Colon (tissue), 2 donors: ENCODE data around the gene PIGBOS1.
"Not testable (repeated sequence)": the region's sequence is repeated elsewhere in the genome, so short reads cannot be mapped to it uniquely, and the experiment has no call there.

Source experiments
- FAIRE-seq: peaks from 2 replicates; lab custom pipeline; 2012; peaks lifted over from hg19 to GRCh38; lab: Jason Lieb, UNC
- donor health status: control.
- donor health status: control.

Gene PIGBOS1, protein sequence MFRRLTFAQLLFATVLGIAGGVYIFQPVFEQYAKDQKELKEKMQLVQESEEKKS

DNA sequence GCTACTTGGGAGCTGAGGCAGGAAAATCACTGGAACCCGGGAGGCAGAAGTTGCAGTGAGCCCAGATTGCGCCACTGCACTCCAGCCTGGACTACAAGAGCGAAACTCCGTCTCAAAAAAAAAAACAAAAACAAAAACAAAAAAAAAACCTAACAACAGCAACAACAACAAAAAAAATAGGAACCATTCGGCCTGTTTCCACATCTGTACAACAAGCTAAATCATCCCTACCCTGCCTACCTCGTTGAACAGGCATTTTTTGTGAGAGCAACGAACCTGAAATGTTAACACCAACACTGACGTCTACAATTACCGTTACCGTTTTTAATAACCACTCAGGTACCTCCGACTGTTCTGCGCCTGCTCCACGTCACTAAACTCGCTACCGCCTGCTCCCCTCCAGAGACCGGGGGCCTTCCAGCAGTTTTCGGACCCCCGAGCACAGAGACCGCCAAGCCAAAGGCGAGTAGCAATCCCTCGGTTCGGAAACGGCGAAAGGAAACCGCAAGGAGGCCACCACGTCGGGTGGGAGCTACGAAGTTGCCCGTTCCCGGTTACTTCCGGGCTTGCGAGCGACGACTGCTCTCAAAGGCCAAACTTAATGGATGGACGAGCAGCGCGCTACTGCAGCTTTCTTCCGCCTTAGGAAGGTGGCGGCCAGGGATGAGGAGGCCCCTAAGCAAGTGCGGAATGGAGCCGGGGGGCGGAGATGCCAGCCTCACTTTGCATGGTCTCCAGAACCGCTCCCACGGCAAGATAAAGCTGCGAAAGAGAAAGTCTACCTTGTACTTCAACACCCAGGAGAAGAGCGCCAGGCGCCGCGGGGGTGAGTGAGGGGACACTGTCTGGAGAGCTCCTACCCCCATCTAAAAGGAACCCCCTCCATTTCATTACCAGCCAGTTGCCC, at the start of gene PIGBOS1, which contains the start of gene PIGB:
TSS of gene PIGBOS1 (minus strand) at position 536 of the 907 bp plus-strand sequence. CDS start 1,331 bp downstream, outside the sequence.
TSS of gene PIGB (plus strand) at position 635 of the 907 bp plus-strand sequence. CDS start at position 664, 29 bp downstream.
- no peak for FAIRE-seq

- FAIRE-seq = no peak
These were observed 48.1 kb upstream of the PIGBOS1 start for GRCh38 chr15:55366981-55367380.

DNA sequence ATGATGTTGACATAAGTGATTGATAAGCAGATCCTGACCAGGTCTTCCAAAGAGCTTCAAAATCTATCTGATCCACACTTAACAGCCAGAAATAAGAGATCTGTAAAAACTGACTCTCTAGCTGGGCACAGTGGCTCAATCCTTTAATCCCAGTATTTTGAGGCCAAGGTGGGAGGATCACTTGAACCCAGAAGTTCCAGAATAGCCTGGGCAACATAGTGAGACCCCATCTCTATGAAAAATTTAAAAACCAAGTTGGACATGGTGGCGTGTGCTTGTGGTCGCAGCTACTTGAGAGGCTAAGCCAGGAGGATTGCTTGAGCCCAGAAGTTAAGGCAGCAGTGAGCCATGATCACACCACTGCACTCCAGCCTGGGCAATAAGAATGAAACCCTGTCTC, 43.7 kb upstream of the PIGBOS1 start:
- FAIRE-seq = no peak

- no peak for FAIRE-seq
These were observed 42.1 kb upstream of the PIGBOS1 start for GRCh38 chr15:55361048-55361447.

- FAIRE-seq = no peak
These were observed 41.3 kb upstream of the PIGBOS1 start for GRCh38 chr15:55360256-55360655.

- FAIRE-seq = no peak
These were observed 39.5 kb upstream of the PIGBOS1 start for GRCh38 chr15:55358471-55358870.

DNA sequence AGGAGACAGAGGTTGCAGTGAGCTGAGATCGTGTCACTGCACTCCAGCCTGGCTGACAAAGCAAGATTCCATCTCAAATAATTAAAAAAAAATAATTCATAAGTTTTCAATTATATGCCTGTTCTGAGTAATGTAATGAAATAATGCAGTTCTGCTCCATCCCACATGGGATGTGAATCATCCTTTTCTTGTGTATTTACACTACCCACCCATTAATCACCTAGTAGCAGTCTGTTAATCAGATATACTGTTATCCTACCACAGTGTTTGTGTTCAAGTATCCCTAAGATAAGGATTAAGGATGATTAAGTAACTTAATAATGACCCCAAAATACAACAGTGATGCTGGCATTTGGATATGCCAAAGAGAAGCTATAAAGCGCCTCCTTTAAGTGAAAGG, 38.9 kb upstream of the PIGBOS1 start:
- no peak for FAIRE-seq

- FAIRE-seq = no peak
These were observed 38.2 kb upstream of the PIGBOS1 start for GRCh38 chr15:55356985-55357585.

- no peak for FAIRE-seq
These were observed 34.1 kb upstream of the PIGBOS1 start for GRCh38 chr15:55353025-55353424.

DNA sequence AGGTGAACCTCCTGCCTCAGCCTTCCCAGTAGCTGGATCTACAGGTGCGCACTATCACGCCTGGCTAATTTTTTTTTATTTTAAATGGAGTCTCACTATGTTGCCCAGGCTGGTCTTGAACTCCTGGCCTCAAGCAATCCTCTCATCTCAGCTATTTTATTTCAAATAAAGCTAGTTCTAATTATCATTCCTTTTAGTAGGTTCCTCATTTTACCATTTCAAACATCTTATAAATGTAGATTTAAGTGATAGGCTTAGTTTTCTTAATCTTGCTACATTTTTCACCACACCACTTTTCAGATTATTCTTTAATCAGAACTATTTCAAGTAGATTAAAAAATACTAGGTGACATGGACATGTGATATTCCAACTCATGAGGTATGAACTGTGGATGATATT, 30.4 kb upstream of the PIGBOS1 start:
- no peak for FAIRE-seq

DNA sequence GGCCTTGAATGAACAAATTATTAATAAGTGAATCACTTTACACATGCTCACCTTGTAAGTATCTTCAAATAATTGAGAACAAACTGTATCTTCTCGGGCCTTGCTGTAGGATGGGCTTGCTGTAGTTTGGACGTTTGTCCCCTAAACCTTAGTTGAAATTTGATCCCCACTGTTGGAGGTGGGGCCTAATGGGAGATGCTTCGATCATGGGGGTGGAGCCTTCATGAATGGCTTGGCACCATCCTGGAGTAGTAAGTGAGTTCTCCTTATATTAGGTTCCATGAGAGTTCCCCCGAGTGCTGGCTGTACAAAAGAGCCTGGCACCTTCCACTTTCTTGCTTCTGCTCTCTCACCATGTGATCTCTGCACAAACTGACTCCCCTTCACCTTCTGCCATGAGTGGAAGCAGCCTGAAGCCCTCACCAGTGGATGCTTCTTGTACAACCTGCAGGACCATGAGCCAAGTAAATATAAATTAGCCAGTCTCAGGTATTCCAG, 29.4 kb upstream of the PIGBOS1 start:
- no peak for FAIRE-seq

DNA sequence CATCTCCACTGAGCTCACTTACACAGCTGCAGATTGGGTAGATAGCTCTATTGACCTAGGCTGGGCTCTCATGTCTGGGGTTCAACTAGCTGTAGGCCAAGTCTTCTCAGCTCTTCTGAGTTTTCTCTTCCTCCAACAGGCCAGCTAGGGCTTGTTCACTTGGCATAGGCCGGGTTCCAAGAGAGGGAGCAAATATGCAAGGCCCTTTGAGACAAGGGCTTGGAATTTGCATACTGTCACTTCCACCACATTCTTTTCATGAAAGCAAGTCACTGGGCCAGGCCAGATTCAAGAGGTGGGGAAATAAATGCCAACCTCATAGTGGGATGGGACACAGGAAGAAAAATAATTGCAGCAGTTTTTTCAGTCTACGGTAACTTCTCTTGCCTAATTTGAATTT, 25.3 kb upstream of the PIGBOS1 start:
- no peak for FAIRE-seq

GRCh38 chr15:55343168-55343567, 24.2 kb upstream of the PIGBOS1 start:
- no peak for FAIRE-seq

DNA sequence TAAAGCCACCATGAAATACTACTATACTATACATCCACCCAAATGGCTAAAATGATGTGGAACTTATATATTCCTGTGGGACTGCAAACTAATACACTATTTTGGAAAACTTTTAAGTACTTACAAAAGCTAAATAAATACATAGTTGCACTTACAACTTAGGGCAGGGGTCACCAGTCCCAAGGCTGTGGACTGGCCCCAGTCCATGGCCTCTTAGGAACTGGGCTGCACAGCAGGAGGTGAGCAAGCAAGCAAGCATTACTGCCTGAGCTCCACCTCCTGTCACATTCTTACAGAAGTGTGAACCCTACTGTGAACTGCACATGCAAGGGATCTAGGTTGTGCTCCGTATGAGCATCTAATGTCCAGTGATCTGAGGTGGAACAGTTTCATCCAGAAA, 18.2 kb upstream of the PIGBOS1 start:
- FAIRE-seq = no peak

DNA sequence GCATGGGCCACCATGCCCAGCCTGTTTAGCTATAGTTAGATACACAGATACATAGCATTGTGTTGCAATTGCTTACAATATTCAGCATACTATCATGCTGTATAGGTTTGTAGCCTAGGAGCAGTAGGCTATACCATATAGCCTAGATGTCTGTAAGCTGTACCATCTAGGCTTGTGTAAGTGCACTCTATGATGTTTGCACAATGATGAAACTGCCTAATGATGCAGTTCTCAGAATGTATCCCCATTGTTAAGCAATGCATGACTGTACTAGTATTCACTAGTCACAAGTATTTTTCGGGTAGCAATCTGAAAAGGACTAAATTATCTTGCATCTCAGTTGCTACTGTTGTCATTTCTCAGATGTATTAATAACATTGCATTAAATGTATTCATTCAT, 16.1 kb upstream of the PIGBOS1 start:
- FAIRE-seq = no peak

GRCh38 chr15:55334371-55334770, 15.4 kb upstream of the PIGBOS1 start:
- no peak for FAIRE-seq

- no peak for FAIRE-seq
These were observed 8.5 kb upstream of the PIGBOS1 start for GRCh38 chr15:55327387-55327786.

- FAIRE-seq = no peak
These were observed 3.5 kb upstream of the PIGBOS1 start for GRCh38 chr15:55322467-55322866.

DNA sequence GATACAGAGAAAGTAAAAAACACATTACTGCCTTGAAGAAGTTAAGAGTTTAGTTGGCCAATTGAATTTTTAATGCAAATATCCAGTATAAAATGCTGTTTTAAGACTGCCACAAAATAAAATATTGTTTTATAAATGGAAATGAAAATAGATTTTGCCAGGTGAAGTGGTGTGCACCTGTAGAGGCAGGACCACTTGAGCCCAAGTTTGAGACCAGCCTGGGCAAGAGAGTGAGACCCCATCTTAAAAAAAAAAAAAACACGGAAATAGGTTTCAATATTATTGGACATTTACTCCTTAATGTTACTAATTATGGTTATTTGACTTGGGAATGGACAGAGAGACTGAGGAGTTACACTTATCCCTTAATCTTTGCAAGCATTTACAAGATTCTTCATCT, 2.0 kb upstream of the PIGBOS1 start:
- FAIRE-seq = no peak

GRCh38 chr15:55320238-55320550, 1.3 kb upstream of the PIGBOS1 start:
- no peak for FAIRE-seq

DNA sequence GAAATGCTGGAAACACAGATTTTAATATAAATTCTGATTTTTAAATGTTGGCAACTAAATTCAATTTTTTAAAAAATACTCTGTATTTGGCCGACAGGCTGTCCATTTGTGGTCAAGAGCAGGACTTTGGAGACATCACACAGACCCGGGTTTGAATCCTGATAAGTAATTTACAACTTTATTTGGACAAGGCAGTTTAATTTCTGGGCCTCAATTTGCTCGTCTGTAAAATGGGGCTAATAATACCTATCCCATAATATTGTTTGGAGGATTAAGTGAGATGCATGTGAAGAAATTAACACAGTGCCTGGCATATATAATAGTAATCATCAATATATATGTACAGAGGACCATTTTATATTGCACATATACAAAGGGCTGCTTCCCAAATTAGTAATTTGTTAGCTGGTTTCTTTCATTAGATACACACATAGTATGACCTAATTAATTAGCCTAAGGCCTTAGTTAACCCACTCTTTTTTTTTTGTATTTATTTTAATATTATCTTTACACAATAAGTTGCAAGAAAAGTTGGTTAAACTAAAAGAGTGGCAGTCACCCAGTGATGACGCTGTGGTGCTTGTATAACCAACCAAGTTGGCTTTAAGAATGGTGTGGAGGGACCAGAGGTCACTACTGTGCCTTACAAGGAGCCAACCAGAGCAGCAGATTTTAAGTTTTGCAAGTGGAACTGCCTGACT, 764 bp upstream of the PIGBOS1 start:
- FAIRE-seq = no peak

DNA sequence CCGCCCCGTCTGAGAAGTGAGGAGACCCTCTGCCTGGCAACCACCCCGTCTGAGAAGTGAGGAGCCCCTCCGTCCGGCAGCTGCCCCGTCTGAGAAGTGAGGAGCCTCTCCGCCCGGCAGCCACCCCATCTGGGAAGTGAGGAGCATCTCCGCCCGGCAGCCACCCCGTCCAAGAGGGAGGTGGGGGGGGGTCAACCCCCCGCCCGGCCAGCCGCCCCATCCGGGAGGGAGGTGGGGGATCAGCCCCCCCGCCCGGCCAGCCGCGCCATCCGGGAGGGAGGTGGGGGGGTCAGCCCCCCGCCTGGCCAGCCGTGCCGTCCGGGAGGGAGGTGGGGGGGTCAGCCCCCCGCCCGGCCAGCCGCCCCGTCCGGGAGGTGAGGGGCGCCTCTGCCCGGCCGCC, 16.1 kb downstream of the PIGBOS1 start:
- not testable (repeated sequence) for FAIRE-seq

DNA sequence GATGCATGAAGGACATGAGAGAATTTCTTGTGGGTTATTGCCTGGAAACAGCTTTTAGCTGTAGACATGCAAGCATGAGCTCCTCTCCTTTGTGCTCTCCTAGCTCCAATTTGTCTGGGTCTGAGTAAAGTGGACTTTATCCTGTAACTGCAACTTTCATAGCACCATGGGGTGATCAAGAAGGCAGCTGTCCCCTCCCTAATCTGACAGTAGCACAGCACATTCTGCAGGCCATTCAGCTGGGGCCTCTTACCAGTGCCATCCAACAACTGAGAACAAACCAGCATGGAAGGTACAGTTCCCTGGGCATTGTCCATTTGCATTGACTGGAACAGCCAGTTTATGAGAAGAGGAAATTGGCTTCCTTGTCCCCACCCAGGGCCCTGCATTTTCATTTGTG, 21.6 kb downstream of the PIGBOS1 start:
- no peak for FAIRE-seq
